DOHH2 (cell line): ENCODE data around the gene PAK1.

Source experiments
- H3F3A ChIP-seq: fragments of 200-600 bp; sonication (generic), shearing (Covaris generic); 2 replicates; pipeline ENCODE4 v1.6.0; 2016; ENCODE audit warnings: antibody characterized with exemption, mild to moderate bottlenecking; ENCODE audit not compliant: control insufficient read depth, insufficient read depth
- H3K27ac ChIP-seq: fragments of 200-600 bp; sonication (generic); 2 replicates; pipeline ENCODE4 v1.5.1; 2014; ENCODE audit warnings: low read depth, mild to moderate bottlenecking, low read length, moderate library complexity
- H3K27me3 ChIP-seq: fragments of 200-600 bp; sonication (generic); 2 replicates; pipeline ENCODE4 v1.6.1; 2014; ENCODE audit warnings: mild to moderate bottlenecking, low read length, mixed read lengths; ENCODE audit not compliant: control insufficient read depth
- H3K36me3 ChIP-seq: fragments of 200-600 bp; sonication (generic); 2 replicates; pipeline ENCODE4 v1.6.1; 2014; ENCODE audit warnings: mild to moderate bottlenecking, low read length, moderate library complexity, mixed read lengths; ENCODE audit not compliant: control insufficient read depth
- H3K4me1 ChIP-seq: fragments of 200-600 bp; sonication (generic); 2 replicates; pipeline ENCODE4 v1.6.1; 2014; ENCODE audit warnings: mild to moderate bottlenecking, low read length, mixed read lengths; ENCODE audit not compliant: control insufficient read depth
- H3K4me2 ChIP-seq: fragments of 200-600 bp; sonication (generic); 2 replicates; pipeline ENCODE4 v1.6.0; 2014; ENCODE audit warnings: mild to moderate bottlenecking, low read length, moderate library complexity
- H3K4me3 ChIP-seq: fragments of 200-600 bp; sonication (generic); 2 replicates; pipeline ENCODE4 v1.5.1; 2014; ENCODE audit warnings: mild to moderate bottlenecking, low read length, mixed read lengths
- H3K79me2 ChIP-seq: fragments of 200-600 bp; sonication (generic); 2 replicates; pipeline ENCODE4 v1.6.1; 2014; ENCODE audit warnings: mild to moderate bottlenecking, low read length, mixed read lengths; ENCODE audit not compliant: control insufficient read depth
- H3K9me2 ChIP-seq: fragments of 200-600 bp; sonication (generic); replicated peaks from 2 replicates; pipeline ENCODE4 v1.6.1; 2014; ENCODE audit warnings: mild to moderate bottlenecking, low read length, mixed read lengths; ENCODE audit not compliant: control insufficient read depth
- H3K9me3 ChIP-seq: fragments of 200-600 bp; sonication (generic); 2 replicates; pipeline ENCODE4 v1.6.1; 2014; ENCODE audit warnings: antibody characterized with exemption, low read length, mixed read lengths; ENCODE audit not compliant: control insufficient read depth, insufficient read depth
- H4K20me1 ChIP-seq: fragments of 200-600 bp; sonication (generic); 2 replicates; pipeline ENCODE4 v1.6.0; 2014; ENCODE audit warnings: low read depth, mild to moderate bottlenecking, antibody characterized with exemption, low read length, moderate library complexity; ENCODE audit not compliant: control insufficient read depth, insufficient read depth
- EZH2phosphoT487 ChIP-seq: fragments of 200-600 bp; sonication (generic); IDR thresholded peaks from 2 replicates; pipeline ENCODE4 v1.6.1; 2017; ENCODE audit warnings: borderline replicate concordance, mild to moderate bottlenecking, antibody characterized with exemption, low read length, moderate library complexity, mixed read lengths
- TF ChIP-seq, protein P1 (sequence below): fragments of 200-600 bp; sonication (generic); IDR thresholded peaks from one replicate; pipeline ENCODE4 v1.5.1; 2014; ENCODE audit warnings: antibody characterized with exemption, mild to moderate bottlenecking, low read depth, low read length; ENCODE audit not compliant: poor library complexity, severe bottlenecking

PAK1 gene

DNA sequence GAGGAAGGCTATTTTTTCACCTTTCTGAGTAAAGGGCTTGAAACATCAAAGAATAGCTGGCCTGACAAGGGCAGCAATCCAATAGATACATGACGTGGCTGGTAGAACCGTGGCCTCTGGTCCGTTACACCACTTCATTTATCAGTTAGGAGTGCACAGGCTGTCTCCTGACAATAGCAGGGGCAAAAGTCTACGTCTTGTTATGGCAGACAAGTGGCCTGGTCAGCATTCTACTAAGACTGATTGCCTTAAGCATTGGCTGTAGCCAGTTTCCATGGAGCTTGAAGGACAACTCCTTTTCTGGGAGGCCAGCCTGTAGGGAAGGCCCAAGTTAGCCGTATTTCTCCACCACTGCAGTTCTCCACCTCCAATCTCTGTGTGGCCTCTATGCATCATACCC, 163.2 kb downstream of the PAK1 start:
- TF ChIP-seq EZH2phosphoT487: no peak
- TF ChIP-seq, protein P1, sequence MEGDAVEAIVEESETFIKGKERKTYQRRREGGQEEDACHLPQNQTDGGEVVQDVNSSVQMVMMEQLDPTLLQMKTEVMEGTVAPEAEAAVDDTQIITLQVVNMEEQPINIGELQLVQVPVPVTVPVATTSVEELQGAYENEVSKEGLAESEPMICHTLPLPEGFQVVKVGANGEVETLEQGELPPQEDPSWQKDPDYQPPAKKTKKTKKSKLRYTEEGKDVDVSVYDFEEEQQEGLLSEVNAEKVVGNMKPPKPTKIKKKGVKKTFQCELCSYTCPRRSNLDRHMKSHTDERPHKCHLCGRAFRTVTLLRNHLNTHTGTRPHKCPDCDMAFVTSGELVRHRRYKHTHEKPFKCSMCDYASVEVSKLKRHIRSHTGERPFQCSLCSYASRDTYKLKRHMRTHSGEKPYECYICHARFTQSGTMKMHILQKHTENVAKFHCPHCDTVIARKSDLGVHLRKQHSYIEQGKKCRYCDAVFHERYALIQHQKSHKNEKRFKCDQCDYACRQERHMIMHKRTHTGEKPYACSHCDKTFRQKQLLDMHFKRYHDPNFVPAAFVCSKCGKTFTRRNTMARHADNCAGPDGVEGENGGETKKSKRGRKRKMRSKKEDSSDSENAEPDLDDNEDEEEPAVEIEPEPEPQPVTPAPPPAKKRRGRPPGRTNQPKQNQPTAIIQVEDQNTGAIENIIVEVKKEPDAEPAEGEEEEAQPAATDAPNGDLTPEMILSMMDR: no peak
- H3K79me2 ChIP-seq: no peaks in the 10 kb centered on the region
- no peaks in the 10 kb centered on the region for H3K36me3 ChIP-seq
- no peaks in the 10 kb centered on the region for H4K20me1 ChIP-seq
- H3K4me3 ChIP-seq: no peak overlapping the region
- no peak overlapping the region for H3K27ac ChIP-seq
- no peaks in the 10 kb centered on the region for H3K9me2 ChIP-seq
- no peaks in the 10 kb centered on the region for H3F3A ChIP-seq
- H3K4me2 ChIP-seq: no peak overlapping the region
- H3K4me1 ChIP-seq: no peaks in the 10 kb centered on the region
- H3K9me3 ChIP-seq: no peaks in the 10 kb centered on the region
- H3K27me3 ChIP-seq: no peaks in the 10 kb centered on the region

DNA sequence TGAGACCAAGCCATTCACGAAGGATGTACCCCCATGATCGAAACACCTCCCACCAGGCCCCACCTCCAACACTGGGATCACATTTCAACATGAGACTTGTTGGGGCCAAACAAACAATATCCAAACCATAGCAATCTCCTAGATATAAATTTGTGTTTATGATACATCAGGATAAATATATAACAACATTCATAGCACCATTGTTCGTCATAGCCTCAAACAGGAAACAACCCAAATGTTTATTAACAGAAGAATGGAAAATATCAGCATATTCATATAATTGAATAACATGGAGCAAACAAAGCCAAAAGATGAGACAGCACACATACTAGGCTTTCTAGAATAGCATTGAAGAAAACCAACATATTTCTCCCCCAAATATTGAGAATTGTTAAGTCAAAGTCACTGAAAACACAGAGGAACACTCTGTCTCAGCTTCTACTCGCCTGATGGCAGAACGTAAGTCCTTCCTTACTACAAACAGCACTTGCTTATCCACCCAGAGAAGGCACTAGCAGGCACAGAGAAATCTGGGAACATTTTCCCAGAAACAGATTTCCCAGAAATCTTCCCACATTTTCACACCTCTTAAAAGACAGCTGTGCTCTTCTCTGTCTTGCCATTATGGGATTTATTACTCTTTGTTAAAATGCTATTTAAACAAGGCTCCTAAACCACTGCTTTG, 164.4 kb downstream of the PAK1 start:
- no peak overlapping the region for H3K27ac ChIP-seq

DNA sequence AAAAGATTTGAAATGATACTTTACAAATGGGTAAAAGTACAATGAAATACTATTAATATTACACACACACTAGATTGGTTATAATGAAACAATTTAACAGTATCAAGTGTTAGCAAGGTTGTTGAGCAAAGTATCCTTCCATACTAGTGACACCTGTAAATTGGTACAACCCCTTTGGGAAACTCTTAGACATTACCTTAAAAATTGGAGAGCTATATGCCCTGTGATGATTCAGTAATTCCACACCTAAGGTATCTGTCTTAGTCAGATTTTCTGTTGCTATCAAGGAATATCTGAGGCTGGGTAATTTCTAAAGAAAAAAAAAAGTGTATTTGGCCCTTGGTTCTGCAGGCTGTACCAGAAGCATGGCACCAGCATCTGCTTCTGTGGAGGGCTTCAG, 165.1 kb downstream of the PAK1 start:
- no peaks in the 10 kb centered on the region for H3K9me2 ChIP-seq
- no peak overlapping the region for H3K27ac ChIP-seq
- no peak for TF ChIP-seq EZH2phosphoT487
- TF ChIP-seq, protein P1: no peak
- H3K36me3 ChIP-seq: no peaks in the 10 kb centered on the region
- no peak overlapping the region for H3K4me2 ChIP-seq
- no peaks in the 10 kb centered on the region for H3K4me1 ChIP-seq
- no peaks in the 10 kb centered on the region for H3K27me3 ChIP-seq
- H3K9me3 ChIP-seq: no peaks in the 10 kb centered on the region
- no peaks in the 10 kb centered on the region for H3F3A ChIP-seq
- no peaks in the 10 kb centered on the region for H4K20me1 ChIP-seq
- no peak overlapping the region for H3K4me3 ChIP-seq
- H3K79me2 ChIP-seq: no peaks in the 10 kb centered on the region

More for the DNA sequence above, 164.4 kb downstream of the PAK1 start:
- no peaks in the 10 kb centered on the region for H3K4me1 ChIP-seq
- no peaks in the 10 kb centered on the region for H3K79me2 ChIP-seq
- H3K4me2 ChIP-seq: no peak overlapping the region
- H4K20me1 ChIP-seq: no peaks in the 10 kb centered on the region
- H3K9me2 ChIP-seq: no peaks in the 10 kb centered on the region
- H3K27me3 ChIP-seq: no peaks in the 10 kb centered on the region
- TF ChIP-seq, protein P1: no peak
- TF ChIP-seq EZH2phosphoT487: no peak
- no peak overlapping the region for H3K4me3 ChIP-seq
- no peaks in the 10 kb centered on the region for H3F3A ChIP-seq
- no peaks in the 10 kb centered on the region for H3K36me3 ChIP-seq
- H3K9me3 ChIP-seq: no peaks in the 10 kb centered on the region
